ENCODE results near the gene MAPRE2. TPM values are rescaled to one million over a fixed set of nuclear protein-coding genes. Genes with fewer than 3 reads are reported as not detected.

MAPRE2 gene
- total RNA-seq, 1 experiment from 2014 or later: 31.4 TPM

DNA sequence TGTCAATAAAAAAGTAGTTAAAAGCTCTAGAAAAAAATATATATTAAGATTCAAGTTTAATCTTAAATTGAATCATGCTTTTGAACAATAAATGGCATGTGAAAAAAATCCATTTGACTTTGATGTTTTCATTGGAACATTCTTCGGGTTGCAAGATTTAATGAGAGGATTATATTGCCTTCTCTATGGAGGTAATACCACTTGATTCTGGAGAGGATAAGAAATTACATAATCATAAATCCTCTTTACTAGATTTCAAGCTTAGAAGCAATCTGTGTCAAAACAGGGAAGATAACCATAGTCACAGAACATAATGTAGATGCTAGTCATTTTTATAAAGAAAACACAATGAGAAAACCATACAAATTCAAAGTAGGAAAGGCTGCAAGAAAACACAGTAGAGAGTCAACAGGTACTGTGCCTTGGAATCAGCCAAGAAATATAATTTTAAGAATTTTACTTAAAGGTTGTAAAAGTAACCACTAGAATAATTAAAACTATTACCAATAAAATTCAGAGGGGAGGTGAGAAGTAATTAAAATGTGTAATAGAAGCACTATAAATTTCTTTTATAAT is 18.7 kb upstream of the MAPRE2 start:
- no peaks in the 10 kb centered on the region for H3K36me3 Mint-ChIP-seq (ENCODE audit: insufficient read depth, unreplicated experiment)
- CTCF ChIA-PET: no interaction called here
- H3K4me1 Mint-ChIP-seq (ENCODE audit: low read depth, unreplicated experiment): no peaks in the 10 kb centered on the region
- H3K9me3 Mint-ChIP-seq (ENCODE audit: low read depth, unreplicated experiment): no peaks in the 10 kb centered on the region
- intact Hi-C loops (cut with micrococcal nuclease; ENCODE audit: unreplicated experiment): no loop called here
- H3K4me3 Mint-ChIP-seq (ENCODE audit: low read depth, unreplicated experiment): no peak overlapping the region
- no peak for TF ChIP-seq CTCF (IDR thresholded peaks at IDR 0.05; ENCODE audit: unreplicated experiment)
- H3K27me3 Mint-ChIP-seq (ENCODE audit: unreplicated experiment): no peaks in the 10 kb centered on the region
- no TSS peak for BruUV-seq (replicated peaks)
- no peak overlapping the region for H3K27ac Mint-ChIP-seq (ENCODE audit: unreplicated experiment)
- no peak for DNase-seq

- BruUV-seq (replicated peaks): no TSS peak
- no peak for TF ChIP-seq CTCF (IDR thresholded peaks at IDR 0.05; ENCODE audit: unreplicated experiment)
Observed at GRCh38 chr18:35024196-35024595, 17.0 kb upstream of the MAPRE2 start.

DNA sequence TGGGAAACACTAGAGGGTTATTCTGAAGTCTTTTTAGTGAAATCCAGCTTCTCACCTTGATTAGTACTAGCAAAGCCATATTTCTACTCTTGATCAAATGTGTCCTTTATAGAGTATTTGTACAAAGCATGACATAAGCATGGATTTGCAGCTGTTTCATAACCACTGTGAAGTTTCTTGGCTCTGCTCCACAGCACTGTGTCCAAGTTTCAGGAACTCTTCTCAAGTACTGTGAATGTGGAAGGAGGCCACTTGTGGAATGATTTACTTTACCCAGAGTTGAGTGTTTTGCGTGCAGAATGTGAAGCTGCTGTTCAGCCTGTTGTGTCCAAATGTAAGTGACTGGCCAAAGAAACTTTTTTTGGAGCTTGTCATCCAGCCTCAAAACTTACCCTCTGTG is 16.2 kb upstream of the MAPRE2 start:
- Mint-ChIP-seq H3K4me1 (ENCODE audit: low read depth, unreplicated experiment) (peaks cover 4% of the 10 kb centered on the region), H3K36me3 (ENCODE audit: insufficient read depth, unreplicated experiment) (no peaks in the 10 kb centered on the region), H3K27me3 (ENCODE audit: unreplicated experiment) (no peaks in the 10 kb centered on the region), H3K4me3 (ENCODE audit: low read depth, unreplicated experiment) (no peak overlapping the region), H3K9me3 (ENCODE audit: low read depth, unreplicated experiment) (no peaks in the 10 kb centered on the region), H3K27ac (ENCODE audit: unreplicated experiment) (no peak overlapping the region)
- no TSS peak for BruUV-seq (replicated peaks)
- no peak for TF ChIP-seq CTCF (IDR thresholded peaks at IDR 0.05; ENCODE audit: unreplicated experiment)
- intact Hi-C loops (cut with micrococcal nuclease; ENCODE audit: unreplicated experiment): no loop called here
- CTCF ChIA-PET: no interaction called here
- no peak for DNase-seq

More at GRCh38 chr18:35024196-35024595, 17.0 kb upstream of the MAPRE2 start:
- Mint-ChIP-seq H3K27ac (ENCODE audit: unreplicated experiment) (no peak overlapping the region), H3K4me3 (ENCODE audit: low read depth, unreplicated experiment) (no peak overlapping the region), H3K27me3 (ENCODE audit: unreplicated experiment) (no peaks in the 10 kb centered on the region), H3K9me3 (ENCODE audit: low read depth, unreplicated experiment) (no peaks in the 10 kb centered on the region), H3K36me3 (ENCODE audit: insufficient read depth, unreplicated experiment) (no peaks in the 10 kb centered on the region), H3K4me1 (ENCODE audit: low read depth, unreplicated experiment) (no peaks in the 10 kb centered on the region)
- intact Hi-C loops (cut with micrococcal nuclease; ENCODE audit: unreplicated experiment): no loop called here
- CTCF ChIA-PET: no interaction called here
- DNase-seq: no peak

- TF ChIP-seq CTCF (IDR thresholded peaks at IDR 0.05; ENCODE audit: unreplicated experiment): no peak
- no peak for DNase-seq
- CTCF ChIA-PET: no interaction called here
- Mint-ChIP-seq H3K9me3 (ENCODE audit: low read depth, unreplicated experiment) (no peaks in the 10 kb centered on the region), H3K36me3 (ENCODE audit: insufficient read depth, unreplicated experiment) (no peaks in the 10 kb centered on the region), H3K4me3 (ENCODE audit: low read depth, unreplicated experiment) (no peak overlapping the region), H3K27me3 (ENCODE audit: unreplicated experiment) (no peaks in the 10 kb centered on the region), H3K4me1 (ENCODE audit: low read depth, unreplicated experiment) (peaks cover 17% of the 10 kb centered on the region), H3K27ac (ENCODE audit: unreplicated experiment) (no peak overlapping the region)
- intact Hi-C loops (cut with micrococcal nuclease; ENCODE audit: unreplicated experiment): no loop called here
- no TSS peak for BruUV-seq (replicated peaks)
Observed at GRCh38 chr18:35026407-35027061, 14.7 kb upstream of the MAPRE2 start.

All from Calu3 (cell line).